Activated T-cell treated with anti-CD3 and anti-CD28 coated beads, Interleukin-2, amount 50 U/mL, for 24 hours (primary cell): ENCODE results near the gene TIAM1.
A peak's percentile ranks its signal among the peaks of the same experiment; 100 is the strongest.

Experiments used
- DNase-seq: peaks from one replicate; pipeline ENCODE4 v3.0.0-alpha.2; 2020
- H3K27ac Mint-ChIP-seq: 2 replicates; pipeline ENCODE4 v1.8.0; 2020; ENCODE audit warnings: mild to moderate bottlenecking, mixed read lengths
- H3K27me3 Mint-ChIP-seq: 2 replicates; pipeline ENCODE4 v1.8.0; 2020; ENCODE audit warnings: mixed read lengths
- H3K36me3 Mint-ChIP-seq: 2 replicates; pipeline ENCODE4 v1.8.0; 2020; ENCODE audit warnings: low read depth, mixed read lengths
- H3K4me1 Mint-ChIP-seq: 2 replicates; pipeline ENCODE4 v1.8.0; 2020; ENCODE audit warnings: low read depth, mixed read lengths
- H3K4me3 Mint-ChIP-seq: 2 replicates; pipeline ENCODE4 v1.8.0; 2020; ENCODE audit warnings: mild to moderate bottlenecking, moderate library complexity, mixed read lengths
- H3K9me3 Mint-ChIP-seq: 2 replicates; pipeline ENCODE4 v1.8.0; 2020; ENCODE audit warnings: mixed read lengths

Gene TIAM1

DNA sequence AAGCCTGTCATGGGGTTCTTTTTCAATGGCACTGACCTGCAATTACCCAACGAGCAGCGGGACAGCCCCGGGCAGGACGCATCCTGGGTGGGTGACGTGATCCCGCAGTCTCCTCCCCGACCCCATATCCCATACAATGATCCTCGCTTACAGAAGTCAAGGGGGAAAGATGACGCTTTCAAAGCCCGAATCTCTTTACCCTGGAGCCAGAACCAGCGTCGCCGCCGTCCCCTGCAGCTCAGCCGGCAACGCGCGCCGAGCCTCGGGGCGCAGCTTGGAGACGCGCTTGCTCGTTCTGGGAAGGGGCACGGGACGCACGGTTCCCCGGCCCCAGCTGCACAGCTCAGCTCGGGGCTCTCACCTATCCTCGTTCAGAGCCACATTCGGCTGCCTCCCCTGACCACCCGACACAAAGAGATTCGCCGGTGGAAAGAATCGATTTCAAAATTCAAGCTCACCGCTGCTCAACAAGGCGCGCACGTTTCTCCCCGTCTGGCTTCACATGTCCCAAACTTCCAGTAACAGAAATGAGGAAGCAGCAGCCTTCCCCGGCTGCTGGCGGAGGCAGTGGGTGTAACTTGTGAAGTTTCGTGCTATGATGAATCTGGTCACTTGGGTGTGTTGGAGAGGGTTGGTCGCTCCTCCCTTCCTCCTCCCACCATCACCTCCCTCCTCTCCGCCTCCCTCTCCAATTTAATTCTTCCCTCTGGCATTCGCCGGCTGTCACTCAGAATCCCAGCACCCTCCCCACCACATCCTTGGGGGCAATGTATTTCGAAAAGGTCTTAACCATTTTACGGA lies at the start of gene TIAM1:
Gene TIAM1, minus strand, starts transcription at position 582 of the 801 bp plus-strand sequence. CDS start 77,289 bp downstream, outside the sequence.
- Mint-ChIP-seq H3K36me3 (peaks cover 25% of the 10 kb centered on the region), H3K9me3 (no peaks in the 10 kb centered on the region), H3K4me3 (peak within 1 kb of the TSS; percentile 91), H3K4me1 (peaks cover 71% of the 10 kb centered on the region), H3K27me3 (no peaks in the 10 kb centered on the region), H3K27ac (peak within 1 kb of the TSS; percentile 91)
- DNase-seq = peak; percentile 65

DNA sequence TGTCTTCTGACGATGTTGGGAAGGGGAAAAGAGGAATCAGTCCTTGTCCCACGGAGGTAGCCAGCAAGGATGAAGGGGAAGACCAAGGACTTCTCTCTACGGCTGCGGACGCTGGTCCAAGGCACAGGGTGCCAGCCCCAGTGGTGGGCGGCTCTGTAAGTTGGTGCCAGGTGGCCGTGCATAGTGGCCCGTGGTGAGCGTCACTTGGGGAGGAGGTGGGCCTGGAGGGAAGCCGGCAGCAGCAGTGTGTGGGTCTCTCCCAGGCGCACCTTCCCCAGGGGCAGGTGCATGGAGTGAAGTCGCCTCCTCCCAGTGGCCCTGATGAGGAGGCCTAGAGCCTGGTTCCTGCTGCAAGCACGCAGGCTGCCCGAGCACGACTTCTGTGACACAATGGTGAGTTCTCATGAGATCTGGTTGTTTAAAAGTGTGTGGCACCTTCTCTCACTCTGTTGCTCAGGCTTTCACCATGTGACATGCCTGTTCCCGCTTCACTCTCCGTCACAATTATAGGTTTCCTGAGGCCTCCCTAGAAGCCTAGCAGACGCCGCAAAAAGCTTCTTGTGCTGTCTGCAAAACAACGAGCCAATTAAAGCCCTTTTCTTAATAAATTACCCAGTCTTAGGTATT lies 43.6 kb upstream of the TIAM1 start:
- H3K4me3 Mint-ChIP-seq = no peak overlapping the region
- H3K27me3 Mint-ChIP-seq = no peaks in the 10 kb centered on the region
- H3K36me3 Mint-ChIP-seq = no peaks in the 10 kb centered on the region
- DNase-seq = no peak
- H3K9me3 Mint-ChIP-seq = no peaks in the 10 kb centered on the region
- peaks cover 12% of the 10 kb centered on the region for H3K4me1 Mint-ChIP-seq
- H3K27ac Mint-ChIP-seq = no peak overlapping the region

DNA sequence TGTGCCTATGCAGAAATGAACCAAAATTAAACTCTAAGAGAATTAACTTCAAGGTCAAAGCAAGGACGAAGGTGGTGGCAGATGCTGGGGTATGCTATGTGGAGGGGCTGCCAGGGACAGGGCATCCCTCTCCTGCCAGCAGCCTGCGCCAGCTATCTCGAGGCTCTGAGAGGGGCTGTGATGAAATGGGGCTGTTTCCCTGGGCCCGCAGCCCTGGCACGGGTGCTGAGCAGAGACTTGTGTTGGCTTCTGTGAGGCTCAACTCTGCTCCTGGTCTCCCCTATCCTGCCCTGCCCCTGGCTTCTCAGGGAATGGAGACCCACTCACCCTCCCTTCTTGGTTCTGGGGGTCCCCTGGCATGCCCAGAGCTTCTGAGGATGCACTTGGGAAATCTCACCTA lies 41.9 kb upstream of the TIAM1 start:
- Mint-ChIP-seq H3K4me3 (no peak overlapping the region), H3K36me3 (no peaks in the 10 kb centered on the region), H3K4me1 (peaks cover 12% of the 10 kb centered on the region), H3K27me3 (no peaks in the 10 kb centered on the region), H3K27ac (no peak overlapping the region), H3K9me3 (no peaks in the 10 kb centered on the region)
- no peak for DNase-seq

DNA sequence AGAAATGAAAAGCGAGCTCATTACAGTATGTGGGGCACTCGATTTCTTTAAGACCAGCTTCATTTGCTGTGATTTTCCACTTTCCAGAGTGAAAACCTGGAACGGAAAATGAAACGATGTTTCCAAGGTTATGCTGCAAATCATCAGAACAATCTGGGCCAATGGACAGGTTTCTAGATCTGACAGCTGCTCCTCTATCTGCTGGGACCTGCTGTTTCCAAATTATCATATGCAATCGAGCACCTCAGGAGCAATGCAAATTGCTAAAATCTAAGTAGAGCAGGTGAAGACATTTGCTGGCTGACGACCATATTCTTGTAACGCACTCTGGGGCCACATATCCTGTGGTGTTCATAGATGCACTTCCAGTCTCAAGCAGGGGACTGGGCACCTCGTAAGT lies 39.7 kb upstream of the TIAM1 start:
- no peaks in the 10 kb centered on the region for H3K36me3 Mint-ChIP-seq
- H3K4me3 Mint-ChIP-seq = no peak overlapping the region
- H3K9me3 Mint-ChIP-seq = no peaks in the 10 kb centered on the region
- no peak overlapping the region for H3K27ac Mint-ChIP-seq
- peaks cover 12% of the 10 kb centered on the region for H3K4me1 Mint-ChIP-seq
- no peak for DNase-seq
- H3K27me3 Mint-ChIP-seq = no peaks in the 10 kb centered on the region

GRCh38 chr21:31382060-31382459 lies 38.0 kb upstream of the TIAM1 start:
- Mint-ChIP-seq H3K27ac (no peak overlapping the region), H3K4me1 (peaks cover 12% of the 10 kb centered on the region), H3K27me3 (no peaks in the 10 kb centered on the region), H3K9me3 (no peaks in the 10 kb centered on the region), H3K36me3 (no peaks in the 10 kb centered on the region), H3K4me3 (no peak overlapping the region)
- no peak for DNase-seq

GRCh38 chr21:31376301-31376700 lies 32.2 kb upstream of the TIAM1 start:
- H3K4me1 Mint-ChIP-seq = peaks cover 8% of the 10 kb centered on the region
- no peak overlapping the region for H3K4me3 Mint-ChIP-seq
- no peak overlapping the region for H3K27ac Mint-ChIP-seq

GRCh38 chr21:31374395-31374794 lies 30.3 kb upstream of the TIAM1 start:
- no peak for DNase-seq
- Mint-ChIP-seq H3K9me3 (no peaks in the 10 kb centered on the region), H3K4me1 (peaks cover 16% of the 10 kb centered on the region), H3K27me3 (no peaks in the 10 kb centered on the region), H3K4me3 (no peak overlapping the region), H3K27ac (no peak overlapping the region), H3K36me3 (no peaks in the 10 kb centered on the region)

More at GRCh38 chr21:31376301-31376700, 32.2 kb upstream of the TIAM1 start:
- Mint-ChIP-seq H3K27me3 (no peaks in the 10 kb centered on the region), H3K9me3 (no peaks in the 10 kb centered on the region), H3K36me3 (no peaks in the 10 kb centered on the region)
- DNase-seq = no peak

DNA sequence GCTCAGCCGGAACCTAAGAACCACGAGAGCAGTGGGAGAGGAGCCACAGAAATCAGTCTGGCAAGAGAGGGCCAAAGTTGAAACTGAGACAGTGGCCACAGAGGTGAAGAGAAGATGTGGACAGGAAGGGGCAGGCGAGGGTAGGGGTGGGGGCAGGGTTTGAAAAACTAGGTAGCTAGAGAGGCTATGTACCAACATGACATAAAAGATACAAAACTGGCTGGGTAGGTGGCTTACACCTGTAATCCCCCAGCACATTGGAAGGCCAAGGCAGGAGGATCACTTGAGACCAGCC lies 28.4 kb upstream of the TIAM1 start:
- no peaks in the 10 kb centered on the region for H3K9me3 Mint-ChIP-seq
- no peak for DNase-seq
- no peak overlapping the region for H3K4me3 Mint-ChIP-seq
- no peak overlapping the region for H3K27ac Mint-ChIP-seq
- no peaks in the 10 kb centered on the region for H3K27me3 Mint-ChIP-seq
- H3K36me3 Mint-ChIP-seq = no peaks in the 10 kb centered on the region
- H3K4me1 Mint-ChIP-seq = peaks cover 21% of the 10 kb centered on the region

DNA sequence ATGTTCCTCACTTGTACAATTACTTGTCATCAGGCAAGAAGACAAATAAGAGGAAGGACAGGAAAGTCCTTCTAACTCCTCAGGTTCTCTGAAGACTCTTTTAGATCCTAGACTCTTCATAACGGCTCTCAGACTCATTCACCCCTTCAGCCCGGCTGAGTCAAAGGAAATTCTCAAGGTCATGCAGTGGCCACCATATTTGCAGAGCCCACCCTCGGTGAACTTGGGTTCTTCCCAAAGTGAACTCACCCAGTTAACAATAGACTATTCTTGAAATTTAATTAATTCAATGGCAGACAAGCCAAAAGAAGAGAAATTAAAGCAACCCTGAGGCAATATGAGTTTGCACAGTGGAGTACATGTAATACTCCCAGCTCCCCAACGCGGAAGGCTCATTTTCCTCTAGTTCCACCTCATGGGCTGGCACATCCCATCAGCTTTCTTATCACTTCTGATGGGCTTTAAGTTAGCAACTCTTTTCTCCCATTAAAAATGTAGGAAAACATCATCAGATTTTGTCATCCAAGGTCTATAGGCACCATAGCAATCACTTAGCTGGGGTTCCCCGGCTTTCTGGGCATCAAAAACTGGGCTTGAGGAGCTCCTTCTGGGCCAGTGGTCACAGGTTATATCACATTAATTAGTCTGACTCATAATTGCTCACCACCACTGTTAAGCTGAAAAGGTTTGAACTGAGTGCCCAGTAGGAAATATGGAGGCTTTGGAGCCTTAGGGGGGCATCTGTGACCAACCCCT lies 27.8 kb upstream of the TIAM1 start:
- Mint-ChIP-seq H3K4me3 (no peak overlapping the region), H3K27ac (no peak overlapping the region), H3K27me3 (no peaks in the 10 kb centered on the region), H3K9me3 (no peaks in the 10 kb centered on the region), H3K4me1 (peaks cover 26% of the 10 kb centered on the region), H3K36me3 (no peaks in the 10 kb centered on the region)
- no peak for DNase-seq

GRCh38 chr21:31370893-31371544 lies 27.0 kb upstream of the TIAM1 start:
- Mint-ChIP-seq H3K27me3 (no peaks in the 10 kb centered on the region), H3K36me3 (no peaks in the 10 kb centered on the region)
- DNase-seq = no peak

GRCh38 chr21:31370281-31370892 lies 26.3 kb upstream of the TIAM1 start:
- Mint-ChIP-seq H3K27ac (no peak overlapping the region), H3K4me1 (peaks cover 35% of the 10 kb centered on the region), H3K36me3 (no peaks in the 10 kb centered on the region), H3K9me3 (no peaks in the 10 kb centered on the region), H3K27me3 (no peaks in the 10 kb centered on the region), H3K4me3 (no peak overlapping the region)
- DNase-seq = no peak

More at GRCh38 chr21:31370893-31371544, 27.0 kb upstream of the TIAM1 start:
- peaks cover 34% of the 10 kb centered on the region for H3K4me1 Mint-ChIP-seq
- no peak overlapping the region for H3K4me3 Mint-ChIP-seq
- no peak overlapping the region for H3K27ac Mint-ChIP-seq
- H3K9me3 Mint-ChIP-seq = no peaks in the 10 kb centered on the region

- DNase-seq = no peak
- Mint-ChIP-seq H3K36me3 (no peaks in the 10 kb centered on the region), H3K9me3 (peaks cover 2% of the 10 kb centered on the region), H3K27me3 (no peaks in the 10 kb centered on the region), H3K4me3 (no peak overlapping the region), H3K4me1 (peaks cover 49% of the 10 kb centered on the region), H3K27ac (no peak overlapping the region)
Measured at GRCh38 chr21:31368361-31368760, 24.3 kb upstream of the TIAM1 start.

DNA sequence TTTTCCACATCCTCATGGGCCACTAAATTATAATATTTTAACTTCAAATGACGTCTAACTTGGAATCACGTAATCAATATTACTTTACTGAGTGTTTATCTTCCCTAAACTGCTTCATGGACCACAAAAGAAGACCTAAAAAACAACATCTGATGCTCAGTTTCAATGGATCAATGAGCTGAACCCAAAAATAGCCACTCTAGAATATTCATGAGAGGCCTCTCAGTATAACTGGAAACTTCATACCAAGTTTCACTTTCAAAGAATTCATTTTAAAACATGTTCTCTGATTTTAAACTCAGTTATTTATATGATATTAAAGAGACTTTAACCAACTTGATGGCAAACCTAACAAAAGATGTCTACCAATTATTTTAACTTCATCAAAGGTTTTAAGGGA lies 23.7 kb upstream of the TIAM1 start:
- Mint-ChIP-seq H3K27me3 (no peaks in the 10 kb centered on the region), H3K4me1 (peaks cover 52% of the 10 kb centered on the region), H3K4me3 (no peak overlapping the region), H3K27ac (no peak overlapping the region), H3K9me3 (peaks cover 2% of the 10 kb centered on the region), H3K36me3 (no peaks in the 10 kb centered on the region)
- no peak for DNase-seq

GRCh38 chr21:31366825-31367224 lies 22.8 kb upstream of the TIAM1 start:
- H3K4me3 Mint-ChIP-seq = no peak overlapping the region
- no peaks in the 10 kb centered on the region for H3K27me3 Mint-ChIP-seq
- H3K36me3 Mint-ChIP-seq = no peaks in the 10 kb centered on the region
- peaks cover 57% of the 10 kb centered on the region for H3K4me1 Mint-ChIP-seq
- DNase-seq = no peak
- no peak overlapping the region for H3K27ac Mint-ChIP-seq
- peaks cover 2% of the 10 kb centered on the region for H3K9me3 Mint-ChIP-seq
